Ecto neural progenitor cell (in vitro differentiated cells): ENCODE data around the gene SPRED2.

Experiments
- DNase-seq: peaks from one replicate; pipeline ENCODE4 v3.0.0-alpha.2; 2018; ENCODE audit warnings: low spot score

SPRED2 gene, protein sequence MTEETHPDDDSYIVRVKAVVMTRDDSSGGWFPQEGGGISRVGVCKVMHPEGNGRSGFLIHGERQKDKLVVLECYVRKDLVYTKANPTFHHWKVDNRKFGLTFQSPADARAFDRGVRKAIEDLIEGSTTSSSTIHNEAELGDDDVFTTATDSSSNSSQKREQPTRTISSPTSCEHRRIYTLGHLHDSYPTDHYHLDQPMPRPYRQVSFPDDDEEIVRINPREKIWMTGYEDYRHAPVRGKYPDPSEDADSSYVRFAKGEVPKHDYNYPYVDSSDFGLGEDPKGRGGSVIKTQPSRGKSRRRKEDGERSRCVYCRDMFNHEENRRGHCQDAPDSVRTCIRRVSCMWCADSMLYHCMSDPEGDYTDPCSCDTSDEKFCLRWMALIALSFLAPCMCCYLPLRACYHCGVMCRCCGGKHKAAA

DNA sequence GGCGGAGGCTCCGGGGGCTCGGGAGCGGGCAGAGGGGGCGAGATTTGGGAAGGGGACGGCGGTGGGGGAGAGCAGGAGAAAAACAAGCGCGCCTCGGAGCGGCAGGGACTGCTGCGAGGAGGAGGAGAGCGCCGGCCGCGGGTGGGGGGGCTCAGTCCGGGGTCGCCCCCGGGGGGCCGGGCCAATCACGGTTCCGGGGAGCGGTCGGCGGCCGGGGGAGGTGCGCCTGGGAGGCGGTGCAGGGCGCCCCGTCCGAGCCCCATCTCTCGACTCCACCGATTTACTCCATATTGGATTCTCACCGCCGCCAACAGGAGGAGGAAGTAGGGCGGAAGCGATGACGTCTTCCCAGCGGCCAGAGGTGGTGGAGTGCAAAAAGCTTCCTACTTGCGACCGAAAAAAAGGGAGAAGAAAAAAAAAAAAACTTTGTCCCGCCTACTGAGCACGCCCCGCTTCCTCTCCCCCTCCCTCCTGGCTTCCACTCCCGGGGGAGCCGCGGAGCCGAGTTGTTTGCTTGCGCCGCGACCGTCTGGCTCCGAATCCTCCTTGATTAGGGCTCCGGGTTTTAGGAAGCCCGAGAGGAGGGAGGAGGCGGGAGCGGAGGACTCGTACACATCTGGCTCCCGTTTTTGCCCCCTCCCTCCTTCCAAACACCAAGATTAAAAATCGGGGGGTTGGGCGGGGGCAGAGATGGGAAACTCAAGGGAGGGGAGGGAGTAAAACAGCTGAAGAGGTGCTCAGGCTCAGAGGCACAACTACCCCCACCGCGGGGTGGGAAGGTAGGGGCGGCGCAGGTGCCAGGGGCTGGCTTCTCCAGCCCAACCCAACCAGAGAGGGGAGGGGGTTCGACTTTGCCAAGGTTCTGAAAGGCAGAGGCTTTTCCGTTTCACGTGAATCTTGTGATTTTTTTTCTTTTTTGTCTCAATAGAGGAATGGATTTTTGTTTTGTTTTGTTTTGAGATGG, at the start of gene SPRED2:
SPRED2 (minus strand) TSS at position 373 of the 964 bp plus-strand sequence. CDS start 612 bp downstream, outside the sequence.
- DNase-seq = peak; percentile 92

DNA sequence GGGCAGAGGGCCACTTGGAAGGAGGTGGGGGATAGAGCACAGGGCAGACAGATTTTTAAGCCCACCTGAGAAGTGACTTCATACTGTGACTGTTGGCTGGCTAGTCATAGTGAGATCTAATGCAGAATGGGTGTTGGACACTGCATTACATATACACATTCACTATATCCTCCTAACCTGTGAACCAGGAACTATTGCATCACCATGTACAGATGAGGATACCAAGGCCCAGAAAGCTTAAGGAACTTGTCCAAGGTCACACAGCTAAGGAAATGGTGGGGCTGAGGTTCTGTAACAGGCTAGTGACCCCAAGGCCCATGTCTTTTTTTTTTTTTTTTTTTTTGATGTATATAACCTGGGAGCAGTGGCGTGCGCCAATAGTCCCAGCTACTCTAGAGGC, 49.6 kb upstream of the SPRED2 start:
- DNase-seq = no peak

DNA sequence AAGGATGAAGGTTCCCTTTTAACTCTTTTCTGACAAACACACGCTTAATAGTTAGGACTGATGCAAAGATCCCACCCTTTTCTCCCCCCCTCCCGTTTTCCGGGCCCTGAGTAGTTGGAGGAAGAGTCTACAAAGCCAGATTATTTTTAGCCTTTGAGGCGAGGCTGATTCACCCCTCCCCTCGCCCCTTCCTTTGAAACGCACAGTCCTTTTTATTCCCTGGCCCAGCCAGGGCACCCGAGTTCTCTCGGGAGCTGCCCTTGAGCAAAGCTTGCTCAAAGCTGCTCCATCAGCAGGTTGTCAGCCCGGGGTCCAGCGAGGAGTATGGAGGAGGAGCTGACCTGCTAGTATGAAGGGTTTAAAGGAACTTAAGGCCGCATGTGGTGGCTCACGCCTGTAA, 47.1 kb upstream of the SPRED2 start:
- DNase-seq = no peak

DNA sequence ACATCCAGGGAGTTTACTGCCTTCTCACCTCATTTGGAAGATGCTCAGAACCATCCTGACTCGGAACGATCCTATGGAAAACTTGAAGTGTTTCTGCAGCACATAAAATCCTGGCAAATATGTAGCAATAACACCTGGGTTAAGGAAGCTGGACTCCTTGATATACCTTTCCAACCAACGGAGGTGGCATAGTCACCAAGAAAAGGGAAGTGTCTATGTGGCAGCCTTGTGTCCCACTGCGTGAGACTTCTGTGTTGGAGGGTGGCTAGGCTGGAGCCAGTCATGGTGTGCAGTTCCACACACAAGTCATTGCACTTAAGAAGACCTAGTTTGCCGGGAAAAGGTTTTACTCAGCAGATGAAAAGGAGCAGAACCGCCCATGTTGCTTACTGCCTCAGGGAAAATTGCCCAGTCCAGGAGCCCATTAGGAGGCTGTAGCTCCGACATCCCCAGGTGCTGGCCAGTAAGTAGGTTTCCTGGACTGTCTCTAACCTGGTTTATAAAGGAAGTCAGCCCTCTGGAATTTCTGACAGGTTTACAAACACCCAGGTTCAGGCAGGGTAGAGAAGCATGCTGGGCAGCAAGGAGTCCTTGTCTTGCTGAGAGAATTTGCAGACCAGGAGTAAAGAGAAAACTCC, 46.2 kb upstream of the SPRED2 start:
- DNase-seq = no peak

DNA sequence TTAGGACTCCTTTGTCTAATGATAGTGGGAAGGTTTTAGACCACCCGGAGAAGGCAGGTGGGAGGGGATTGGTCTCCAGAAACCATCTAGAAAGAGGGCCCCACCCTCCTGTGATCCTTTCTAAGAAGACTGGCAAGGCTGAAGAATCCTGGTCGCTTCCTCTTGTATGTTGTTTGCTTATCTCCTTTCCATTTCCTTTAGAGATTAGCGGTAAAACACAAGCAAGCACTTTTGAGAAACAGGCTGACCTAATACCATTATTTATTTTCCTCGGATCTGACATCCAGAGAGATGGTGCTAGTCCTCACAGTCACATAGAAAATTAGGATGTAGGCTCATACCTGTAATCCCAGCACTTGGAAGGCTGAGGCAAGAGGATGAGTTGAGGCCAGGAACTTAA, 45.2 kb upstream of the SPRED2 start:
- no peak for DNase-seq

DNA sequence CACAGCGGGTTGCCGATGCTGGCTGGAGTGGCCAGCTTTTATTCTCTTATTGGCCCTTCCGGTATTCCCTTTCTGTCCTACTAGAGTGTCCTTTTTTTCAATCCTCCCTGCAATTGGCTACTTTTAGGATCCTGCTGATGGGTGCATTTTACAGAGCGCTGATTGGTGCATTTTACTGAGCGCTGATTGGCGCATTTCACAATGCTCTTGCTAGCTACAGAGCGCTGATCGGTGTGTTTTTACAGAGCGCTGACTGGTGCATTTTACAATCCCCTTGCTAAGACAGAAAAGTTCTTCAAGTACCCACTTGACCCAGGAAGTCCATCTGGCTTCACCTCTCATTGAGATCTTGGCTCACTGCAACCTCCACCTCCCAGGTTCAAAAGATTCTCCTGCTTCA, 44.4 kb upstream of the SPRED2 start:
- no peak for DNase-seq

DNA sequence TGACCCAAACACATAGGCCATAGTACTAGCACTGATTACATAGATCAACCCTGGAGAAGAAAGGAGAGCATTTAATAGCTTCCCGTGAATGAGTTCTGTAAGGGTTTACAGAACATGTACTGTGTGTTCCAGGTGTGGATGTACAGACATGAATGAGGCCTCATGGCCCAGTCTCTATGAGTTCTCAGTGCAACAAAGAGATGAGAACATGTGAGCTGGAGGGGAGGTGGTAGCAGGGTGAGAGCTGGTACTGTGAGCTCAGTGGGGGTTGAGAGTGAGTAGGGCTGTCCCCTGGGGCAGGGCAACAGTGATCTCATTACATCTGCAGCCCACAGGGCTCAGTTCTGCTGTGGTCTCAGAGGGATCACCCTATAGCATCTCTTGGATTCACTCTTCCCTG, 42.6 kb upstream of the SPRED2 start:
- DNase-seq = no peak

DNA sequence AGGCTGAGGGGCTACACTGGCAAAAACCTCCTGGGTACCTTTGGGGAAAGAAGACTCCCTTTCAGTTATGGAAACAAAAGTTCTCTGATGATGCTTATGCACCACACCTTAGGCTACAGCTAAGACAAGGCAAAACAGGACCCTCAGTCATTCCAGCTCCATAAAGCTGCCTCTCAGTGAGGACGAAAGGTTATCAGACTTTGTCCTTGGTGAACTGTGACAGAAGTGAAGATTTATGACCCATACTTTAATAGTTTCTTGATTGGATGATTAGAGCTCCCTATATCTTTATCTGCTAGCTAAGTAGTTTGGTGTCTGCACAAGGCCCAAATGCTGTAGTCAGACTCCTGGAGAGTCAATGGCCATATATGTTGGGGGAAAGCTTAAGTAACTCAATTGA, 40.6 kb upstream of the SPRED2 start:
- no peak for DNase-seq

DNA sequence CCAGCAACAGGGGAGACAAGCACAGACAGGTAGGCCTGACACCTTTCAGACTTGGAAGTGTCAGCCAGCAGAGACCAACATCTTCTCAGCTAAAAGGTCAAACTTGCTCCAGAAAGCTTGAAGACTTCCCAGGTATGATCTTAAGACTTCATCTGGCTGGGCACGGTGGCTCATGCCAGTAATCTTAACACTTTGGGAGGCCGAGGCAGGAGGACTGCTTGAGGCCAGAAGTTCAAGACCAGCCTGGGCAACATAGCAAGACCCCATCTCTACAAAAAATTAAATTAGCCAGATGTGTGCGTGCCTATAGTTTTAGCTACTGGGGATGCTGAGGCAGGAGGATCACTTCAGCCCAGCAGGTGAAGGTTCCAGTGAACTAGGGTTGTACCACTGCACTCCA, 39.0 kb upstream of the SPRED2 start:
- no peak for DNase-seq

DNA sequence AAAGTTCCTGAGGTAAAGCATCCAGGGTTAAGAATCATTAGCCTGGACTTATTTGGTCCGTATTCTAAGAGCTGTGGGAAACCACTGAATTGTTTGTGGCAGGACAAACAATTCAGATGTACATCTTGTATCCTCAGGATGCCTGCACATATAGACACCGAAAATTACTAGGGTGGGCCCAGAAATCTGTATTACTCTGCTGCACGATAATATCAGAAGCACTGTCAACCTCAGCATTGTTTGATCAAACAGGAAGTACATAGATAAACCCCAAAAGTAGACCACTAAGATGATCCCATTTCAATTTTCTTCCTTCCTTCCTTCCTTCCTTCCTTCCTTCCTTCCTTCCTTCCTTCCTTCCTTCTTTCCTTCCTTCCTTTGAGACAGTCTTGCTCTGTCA, 34.2 kb upstream of the SPRED2 start:
- no peak for DNase-seq

DNA sequence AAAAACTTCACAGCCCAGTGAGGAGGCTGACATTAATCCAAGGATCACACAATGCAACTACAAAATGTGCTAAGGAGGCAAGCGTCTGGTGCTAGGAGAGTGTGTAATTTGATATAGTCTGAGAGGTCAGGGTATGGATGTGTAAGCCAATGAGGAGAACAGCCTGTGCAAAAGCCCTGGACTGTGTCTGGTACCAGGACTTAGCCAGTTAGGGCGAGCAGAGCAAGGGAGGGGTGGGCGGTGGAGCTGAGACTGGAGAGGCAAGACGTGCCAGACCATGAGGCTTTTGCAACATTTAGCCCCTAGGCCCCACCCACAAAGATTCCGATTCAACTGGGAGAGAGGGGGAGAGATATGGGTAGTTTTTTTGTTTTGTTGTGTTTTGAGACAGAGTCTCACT, 33.5 kb upstream of the SPRED2 start:
- DNase-seq = no peak

DNA sequence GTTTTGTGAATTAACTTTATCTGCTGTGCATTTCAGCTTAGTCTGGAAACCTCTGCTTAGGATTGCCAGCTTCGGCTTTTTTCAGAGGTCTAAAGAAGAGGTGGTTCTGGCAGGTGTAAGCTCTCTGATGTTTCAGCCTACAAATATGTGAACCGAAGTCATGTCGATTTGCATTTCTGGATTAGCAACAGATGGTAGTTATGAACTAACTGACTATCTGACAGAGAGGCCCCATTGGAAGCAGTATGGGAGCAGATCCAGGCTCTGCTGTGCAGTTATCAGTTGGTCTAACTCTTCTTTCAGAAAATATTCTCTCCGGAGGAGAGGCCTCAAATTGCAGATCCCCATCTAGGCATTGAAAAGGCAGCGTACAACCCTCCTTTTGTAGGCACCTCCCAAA, 32.7 kb upstream of the SPRED2 start:
- DNase-seq = no peak

DNA sequence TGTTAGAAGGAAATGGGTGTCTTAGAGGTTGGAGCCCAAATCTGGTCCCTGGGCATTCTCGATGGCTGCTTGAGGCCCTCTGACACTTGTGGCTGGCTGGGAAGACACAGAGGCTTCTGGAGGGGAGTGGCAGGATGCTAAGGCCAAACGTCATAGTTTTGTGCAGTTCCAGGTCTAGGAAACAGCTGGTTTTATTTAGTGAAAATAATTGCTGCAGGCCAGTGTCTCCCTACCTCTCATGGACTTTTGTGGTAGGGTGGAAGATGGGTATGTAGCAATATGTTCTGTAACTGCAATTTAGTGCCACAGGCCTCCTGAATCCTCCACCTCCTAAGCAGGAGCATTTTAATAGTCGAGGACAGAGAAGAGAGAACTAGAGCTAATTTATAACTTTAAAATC, 32.2 kb upstream of the SPRED2 start:
- DNase-seq = no peak

DNA sequence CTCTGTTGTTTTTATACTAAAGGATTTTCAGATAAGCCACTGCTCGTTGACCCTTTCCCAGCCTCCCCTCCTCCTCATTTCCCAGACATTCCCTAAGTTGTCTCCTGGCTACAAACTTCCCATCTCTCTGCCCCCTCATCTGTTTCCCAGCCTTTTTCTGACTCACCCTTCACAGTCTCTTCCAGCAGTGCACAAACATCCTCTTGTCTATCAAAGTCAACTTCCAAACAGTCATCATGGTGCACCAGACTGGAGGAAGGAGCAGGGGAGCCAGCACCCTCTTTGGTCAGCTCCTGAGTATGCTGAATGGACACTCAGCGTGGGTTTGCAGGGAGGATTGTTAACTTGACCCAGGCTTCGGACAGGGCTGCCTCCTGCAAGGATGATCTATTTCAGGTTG, 26.6 kb upstream of the SPRED2 start:
- DNase-seq = no peak

DNA sequence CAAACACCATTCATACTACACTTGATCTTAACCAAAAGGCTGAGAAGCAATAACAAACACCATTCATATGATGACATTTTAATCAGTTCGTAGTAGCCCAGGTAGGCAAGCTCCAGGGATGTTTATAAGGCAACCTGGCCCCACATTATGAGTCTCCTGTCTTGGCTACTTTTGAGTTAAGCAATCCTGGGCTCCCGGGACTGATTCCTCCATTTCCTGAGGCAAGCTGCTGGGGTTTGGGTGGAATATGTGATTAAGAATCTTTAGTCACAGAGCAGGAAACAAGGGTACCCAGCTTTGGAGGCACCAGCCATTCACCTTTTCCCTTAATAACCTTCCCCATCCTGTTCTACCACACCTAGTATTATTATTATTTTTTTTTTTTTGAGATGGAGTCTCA, 24.5 kb upstream of the SPRED2 start:
- no peak for DNase-seq

DNA sequence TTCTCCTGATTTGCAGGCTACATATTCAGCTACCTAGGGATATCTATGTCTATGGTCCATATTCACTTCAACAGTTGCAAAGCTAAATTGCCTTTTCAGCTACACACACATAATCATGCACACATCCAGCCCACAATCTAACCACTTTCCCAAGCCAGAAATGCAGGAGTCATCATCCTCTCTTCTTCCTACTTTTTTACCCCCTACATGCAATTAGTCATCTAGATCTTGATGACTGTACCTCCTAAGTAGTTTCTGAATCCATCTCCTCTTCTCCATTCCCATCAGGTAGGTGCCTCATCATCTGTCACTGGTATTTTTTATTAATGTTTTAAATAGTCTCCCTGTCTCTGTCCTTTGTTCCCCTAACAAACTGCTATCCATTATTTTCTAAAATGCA, 23.7 kb upstream of the SPRED2 start:
- no peak for DNase-seq

DNA sequence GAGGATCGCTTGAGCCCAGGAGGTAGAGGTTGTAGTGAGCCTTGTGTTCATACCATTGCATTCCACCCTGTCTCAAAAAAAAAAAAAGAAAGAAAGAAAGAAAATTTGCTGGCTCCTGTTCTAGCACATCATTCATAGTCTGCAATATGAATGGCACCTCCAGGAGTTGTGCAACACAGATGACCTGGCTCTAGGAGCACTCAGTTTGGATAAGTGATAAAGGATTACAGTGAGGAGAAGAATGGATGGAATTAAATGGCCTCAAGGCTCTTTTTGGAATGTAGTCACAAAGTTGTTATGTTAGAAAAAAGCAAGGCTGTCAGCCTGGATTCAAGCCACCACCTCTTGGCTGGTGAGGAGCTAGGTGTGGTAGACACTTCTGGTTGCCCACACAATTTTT, 21.5 kb upstream of the SPRED2 start:
- DNase-seq = no peak

DNA sequence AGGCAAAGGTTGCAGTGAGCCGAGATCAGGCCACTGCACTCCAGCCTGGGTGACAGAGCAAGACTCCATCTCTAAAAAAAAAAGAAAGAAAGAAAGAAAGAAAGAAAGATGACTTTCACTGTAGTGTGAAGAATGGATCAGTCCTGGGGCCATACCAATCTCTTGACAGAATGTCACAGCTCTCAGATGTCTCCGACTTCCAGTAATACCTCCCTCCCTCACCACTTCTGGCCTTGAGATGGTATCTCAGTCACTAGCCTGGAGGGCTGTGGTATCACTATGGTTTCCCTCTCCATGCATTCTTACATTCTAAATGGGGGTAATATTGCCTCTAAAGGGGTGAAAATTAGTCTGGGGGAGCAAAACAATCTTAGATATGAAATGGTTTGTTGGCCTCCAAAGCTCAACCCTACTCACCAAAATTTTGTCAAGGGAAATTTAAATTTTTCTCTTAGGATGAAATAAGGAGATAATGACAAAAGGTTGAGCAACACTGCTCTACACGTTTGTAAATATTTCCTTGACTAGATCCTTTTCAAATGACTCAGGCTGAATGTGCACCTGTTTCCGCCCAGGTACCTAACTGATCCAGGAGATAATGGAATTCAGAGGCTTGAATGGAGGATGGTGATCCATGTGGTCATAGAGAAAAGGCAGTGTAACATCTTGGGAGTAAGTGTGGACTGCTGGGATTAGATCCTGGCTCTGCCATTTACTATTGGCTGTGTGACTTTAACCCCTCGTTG, 19.9 kb upstream of the SPRED2 start:
- no peak for DNase-seq

DNA sequence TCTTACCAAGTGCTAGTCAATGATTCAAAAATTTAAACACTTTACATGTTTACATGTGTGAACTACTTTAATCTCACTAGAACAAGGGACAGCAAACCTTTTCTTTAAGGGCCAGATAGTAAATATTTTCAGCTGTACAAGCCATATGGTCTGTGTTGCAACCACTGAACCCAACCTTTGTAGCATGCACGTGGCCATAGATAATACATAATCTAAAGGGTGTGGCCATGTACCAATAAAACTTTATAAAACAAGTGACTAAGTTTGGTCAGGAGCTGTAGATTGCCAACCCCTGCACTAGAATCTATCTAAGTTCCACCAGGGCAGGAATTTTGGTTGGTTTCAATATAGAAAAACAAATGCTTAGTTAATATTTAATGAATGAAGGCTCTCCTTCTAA, 18.4 kb upstream of the SPRED2 start:
- no peak for DNase-seq

DNA sequence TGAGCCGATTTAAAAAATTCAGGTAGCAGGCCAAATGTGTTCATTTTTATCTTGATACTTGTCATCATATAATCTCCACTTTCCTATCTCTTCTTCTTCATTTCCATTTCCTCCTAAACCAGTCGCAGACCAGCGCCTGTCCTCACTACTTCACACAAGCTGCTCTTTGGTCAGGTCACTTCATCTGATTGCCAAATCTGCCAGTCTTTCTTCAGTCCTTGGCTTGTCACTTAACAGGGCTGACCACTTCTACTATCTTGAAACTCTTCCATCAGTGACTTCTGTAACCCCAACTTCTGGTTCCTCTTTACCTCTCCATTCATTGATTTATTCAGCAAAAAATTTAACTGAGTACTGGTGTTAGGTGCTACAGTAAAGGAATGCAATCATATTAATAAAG, 18.0 kb upstream of the SPRED2 start:
- DNase-seq = no peak

DNA sequence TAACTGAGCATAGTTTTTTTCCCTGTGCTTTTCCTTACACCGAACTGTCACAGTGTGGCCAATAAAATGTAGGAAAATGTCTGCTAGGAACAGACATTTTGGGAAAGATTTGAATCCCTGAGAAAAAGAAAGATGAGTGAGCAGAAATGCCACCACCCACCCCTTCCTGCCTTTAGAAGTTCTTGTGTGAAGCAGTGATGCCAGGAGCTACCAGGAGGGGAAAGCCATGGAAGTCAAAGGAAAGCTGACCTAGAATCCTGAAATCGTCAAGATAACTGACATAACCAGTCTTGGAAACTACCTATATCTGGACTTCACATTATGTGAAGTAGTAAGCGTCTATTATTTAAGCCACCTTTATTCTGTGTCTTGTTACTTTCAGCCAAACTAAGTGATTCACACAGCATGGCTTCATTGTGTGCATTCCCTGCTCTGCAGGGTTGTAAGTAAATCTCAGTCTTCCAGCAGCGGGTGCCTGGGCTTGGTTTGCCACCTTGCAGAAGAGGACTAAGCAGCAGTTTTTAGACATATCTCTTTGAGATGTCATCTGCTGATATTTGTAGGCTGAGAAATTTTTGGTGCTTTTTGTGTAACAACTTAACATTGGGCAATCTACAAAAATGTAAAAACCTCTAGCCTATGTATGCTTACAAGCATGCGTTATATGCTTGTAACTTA, 11.2 kb upstream of the SPRED2 start:
- no peak for DNase-seq
